HL-60 (cell line): ENCODE data around the gene TRIM7.

ENCODE experiments used
- DNase-seq, 2 experiments: peaks; one replicate each; pipeline ENCODE4 v3.0.0-alpha.2; 2010 to 2020; ENCODE audit warnings: low read depth in 1 of 2, low spot score in 1 of 2
- H3K27ac ChIP-seq: fragments of 250-450 bp; sonication (Bioruptor Pico); replicated peaks from 2 replicates; pipeline ENCODE4 v1.5.1; 2020; ENCODE audit warnings: mild to moderate bottlenecking, moderate library complexity
- H3K27me3 ChIP-seq: fragments of 250-450 bp; sonication (Bioruptor Pico); 2 replicates; pipeline ENCODE4 v1.5.1; 2021; ENCODE audit warnings: mild to moderate bottlenecking, moderate library complexity; ENCODE audit not compliant: insufficient read depth, poor library complexity, severe bottlenecking
- H3K4me3 ChIP-seq: replicated peaks from 2 replicates; pipeline ENCODE4 v1.5.1; 2011; ENCODE audit warnings: mild to moderate bottlenecking, control low read depth, low read length; ENCODE audit not compliant: insufficient read depth
- GABPA ChIP-seq: IDR thresholded peaks from 2 replicates; pipeline ENCODE4 v1.6.1; 2012; ENCODE audit warnings: low read depth
- POLR2AphosphoS5 ChIP-seq: IDR thresholded peaks from 2 replicates; pipeline ENCODE4 v1.6.1; 2012; ENCODE audit warnings: low read depth
- SPI1 ChIP-seq: IDR thresholded peaks from 2 replicates; pipeline ENCODE4 v1.6.1; 2012; ENCODE audit warnings: low read depth, mild to moderate bottlenecking, borderline replicate concordance
- TF ChIP-seq, protein P1 (sequence below): IDR thresholded peaks from 2 replicates; pipeline ENCODE4 v1.6.1; 2012; ENCODE audit warnings: low read depth; ENCODE audit not compliant: insufficient replicate concordance
- TF ChIP-seq, protein P2 (sequence below): IDR thresholded peaks from one replicate; pipeline ENCODE4 v1.5.1; 2011; ENCODE audit warnings: low read length, control low read depth, inconsistent platforms; ENCODE audit not compliant: insufficient read depth

Gene TRIM7

DNA sequence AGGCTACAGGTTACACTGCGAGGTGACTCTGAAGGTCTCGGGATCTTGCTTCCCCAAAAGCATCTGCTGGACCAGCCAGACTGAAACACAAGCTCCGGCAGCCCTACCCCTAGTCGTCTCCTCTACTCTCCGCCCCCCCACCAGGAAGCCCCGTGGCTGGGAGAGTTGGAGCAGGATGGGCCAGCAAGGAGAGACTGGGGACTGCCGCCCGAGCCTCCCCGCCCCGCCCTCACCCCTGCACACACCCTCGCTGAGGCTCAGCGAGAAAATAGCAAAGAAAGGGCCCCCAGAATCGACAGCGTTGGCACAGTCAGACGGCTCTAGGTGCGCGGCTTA lies 1.3 kb downstream of the TRIM7 start:
- TF ChIP-seq, protein P1, sequence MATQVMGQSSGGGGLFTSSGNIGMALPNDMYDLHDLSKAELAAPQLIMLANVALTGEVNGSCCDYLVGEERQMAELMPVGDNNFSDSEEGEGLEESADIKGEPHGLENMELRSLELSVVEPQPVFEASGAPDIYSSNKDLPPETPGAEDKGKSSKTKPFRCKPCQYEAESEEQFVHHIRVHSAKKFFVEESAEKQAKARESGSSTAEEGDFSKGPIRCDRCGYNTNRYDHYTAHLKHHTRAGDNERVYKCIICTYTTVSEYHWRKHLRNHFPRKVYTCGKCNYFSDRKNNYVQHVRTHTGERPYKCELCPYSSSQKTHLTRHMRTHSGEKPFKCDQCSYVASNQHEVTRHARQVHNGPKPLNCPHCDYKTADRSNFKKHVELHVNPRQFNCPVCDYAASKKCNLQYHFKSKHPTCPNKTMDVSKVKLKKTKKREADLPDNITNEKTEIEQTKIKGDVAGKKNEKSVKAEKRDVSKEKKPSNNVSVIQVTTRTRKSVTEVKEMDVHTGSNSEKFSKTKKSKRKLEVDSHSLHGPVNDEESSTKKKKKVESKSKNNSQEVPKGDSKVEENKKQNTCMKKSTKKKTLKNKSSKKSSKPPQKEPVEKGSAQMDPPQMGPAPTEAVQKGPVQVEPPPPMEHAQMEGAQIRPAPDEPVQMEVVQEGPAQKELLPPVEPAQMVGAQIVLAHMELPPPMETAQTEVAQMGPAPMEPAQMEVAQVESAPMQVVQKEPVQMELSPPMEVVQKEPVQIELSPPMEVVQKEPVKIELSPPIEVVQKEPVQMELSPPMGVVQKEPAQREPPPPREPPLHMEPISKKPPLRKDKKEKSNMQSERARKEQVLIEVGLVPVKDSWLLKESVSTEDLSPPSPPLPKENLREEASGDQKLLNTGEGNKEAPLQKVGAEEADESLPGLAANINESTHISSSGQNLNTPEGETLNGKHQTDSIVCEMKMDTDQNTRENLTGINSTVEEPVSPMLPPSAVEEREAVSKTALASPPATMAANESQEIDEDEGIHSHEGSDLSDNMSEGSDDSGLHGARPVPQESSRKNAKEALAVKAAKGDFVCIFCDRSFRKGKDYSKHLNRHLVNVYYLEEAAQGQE = no peak
- TF ChIP-seq GABPA = no peak
- no peak for TF ChIP-seq POLR2AphosphoS5
- no peak for TF ChIP-seq SPI1
- TF ChIP-seq, protein P2, sequence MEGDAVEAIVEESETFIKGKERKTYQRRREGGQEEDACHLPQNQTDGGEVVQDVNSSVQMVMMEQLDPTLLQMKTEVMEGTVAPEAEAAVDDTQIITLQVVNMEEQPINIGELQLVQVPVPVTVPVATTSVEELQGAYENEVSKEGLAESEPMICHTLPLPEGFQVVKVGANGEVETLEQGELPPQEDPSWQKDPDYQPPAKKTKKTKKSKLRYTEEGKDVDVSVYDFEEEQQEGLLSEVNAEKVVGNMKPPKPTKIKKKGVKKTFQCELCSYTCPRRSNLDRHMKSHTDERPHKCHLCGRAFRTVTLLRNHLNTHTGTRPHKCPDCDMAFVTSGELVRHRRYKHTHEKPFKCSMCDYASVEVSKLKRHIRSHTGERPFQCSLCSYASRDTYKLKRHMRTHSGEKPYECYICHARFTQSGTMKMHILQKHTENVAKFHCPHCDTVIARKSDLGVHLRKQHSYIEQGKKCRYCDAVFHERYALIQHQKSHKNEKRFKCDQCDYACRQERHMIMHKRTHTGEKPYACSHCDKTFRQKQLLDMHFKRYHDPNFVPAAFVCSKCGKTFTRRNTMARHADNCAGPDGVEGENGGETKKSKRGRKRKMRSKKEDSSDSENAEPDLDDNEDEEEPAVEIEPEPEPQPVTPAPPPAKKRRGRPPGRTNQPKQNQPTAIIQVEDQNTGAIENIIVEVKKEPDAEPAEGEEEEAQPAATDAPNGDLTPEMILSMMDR = no peak
- no peak for DNase-seq
- Histone ChIP-seq H3K4me3 (no peak overlapping the region), H3K27me3 (peaks cover 13% of the 10 kb centered on the region), H3K27ac (no peak overlapping the region)

DNA sequence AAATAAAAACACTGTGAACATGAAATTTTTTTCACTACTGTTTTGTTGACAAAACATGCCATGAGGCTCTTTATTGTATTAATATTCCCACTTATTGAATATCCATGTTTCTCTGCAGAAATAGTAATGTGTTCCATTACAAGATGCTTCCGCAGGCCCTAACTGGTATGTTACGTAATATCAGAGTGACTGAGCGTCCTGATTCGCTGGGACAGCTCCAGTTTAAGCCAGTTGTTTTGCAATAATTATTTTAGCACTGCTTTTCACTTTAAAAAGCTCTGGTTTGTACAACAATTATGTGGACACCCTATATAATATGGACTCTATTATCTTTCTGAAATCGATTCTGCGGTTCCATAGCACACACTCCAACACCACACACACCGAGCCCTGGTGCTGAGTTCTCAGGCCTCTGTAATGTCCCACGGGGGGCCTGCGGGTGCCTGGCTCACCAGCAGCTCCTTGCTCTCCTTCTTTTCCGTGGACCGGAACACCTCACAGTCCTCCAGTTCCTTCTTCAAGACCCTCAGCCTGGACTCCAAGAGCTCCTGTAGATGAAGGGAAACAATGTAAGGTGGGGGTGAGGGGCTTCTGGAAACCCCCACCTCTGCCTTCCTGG lies 1.8 kb downstream of the TRIM7 start:
- peak; percentile 53 to 81 for DNase-seq
- Histone ChIP-seq H3K27ac (no peak overlapping the region), H3K27me3 (peaks cover 13% of the 10 kb centered on the region), H3K4me3 (no peak overlapping the region)
- TF ChIP-seq, protein P2 = no peak
- TF ChIP-seq, protein P1 = no peak
- TF ChIP-seq POLR2AphosphoS5 (no peak), SPI1 (no peak), GABPA (no peak)

DNA sequence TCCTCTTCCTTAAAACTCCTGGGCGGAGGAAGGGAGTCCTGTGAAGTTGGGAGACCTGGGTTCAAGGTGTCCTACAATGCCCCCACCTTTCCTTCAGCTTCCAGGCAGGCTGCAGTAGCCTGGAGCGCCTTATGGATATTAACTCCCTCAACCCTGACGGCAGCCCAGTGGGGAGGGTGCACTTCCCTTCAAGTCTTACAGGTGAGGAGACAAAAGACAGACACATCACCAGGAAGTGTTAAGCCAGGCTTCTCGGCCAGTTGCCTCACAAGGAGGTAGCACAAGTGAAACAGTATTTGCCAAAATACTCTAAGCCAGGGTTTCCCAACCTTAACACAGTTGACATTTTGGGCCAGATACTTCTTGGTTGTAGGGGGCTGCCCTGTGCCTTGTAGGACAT lies 4.2 kb downstream of the TRIM7 start:
- peaks cover 10% of the 10 kb centered on the region for H3K27me3 ChIP-seq
- DNase-seq = no peak
- TF ChIP-seq POLR2AphosphoS5 = no peak
- TF ChIP-seq, protein P1 = no peak
- TF ChIP-seq GABPA = no peak
- no peak for TF ChIP-seq SPI1
- TF ChIP-seq, protein P2 = no peak
- H3K4me3 ChIP-seq = no peak overlapping the region
- H3K27ac ChIP-seq = no peak overlapping the region
